Right cardiac atrium (tissue), 5 donors: ENCODE measurements around the gene COX19. TPM values are rescaled to one million over a fixed set of nuclear protein-coding genes. Genes with fewer than 3 reads are reported as not detected.

Experiments
- ATAC-seq, 2 donors: fragments of 200-7000 bp; cut with Tn5 transposase; one replicate each; pipeline versions ENCODE4 v1.8.0 to v1.9.1; 2020; ENCODE audit warnings: moderate library complexity in 2 of 2, mild to moderate bottlenecking in 1 of 2
- DNase-seq, 3 donors: peaks; one replicate each; pipeline ENCODE4 v3.0.0-alpha.2; 2020
- H3K27ac ChIP-seq: one replicate; pipeline ENCODE4 v1.5.1; 2013; ENCODE audit warnings: mild to moderate bottlenecking, low read length, control low read depth, moderate library complexity
- H3K27me3 ChIP-seq: one replicate; pipeline ENCODE4 v1.6.1; 2013; ENCODE audit not compliant: control insufficient read depth, insufficient read depth
- H3K4me1 ChIP-seq: one replicate; pipeline ENCODE4 v1.6.1; 2013; ENCODE audit warnings: low read length; ENCODE audit not compliant: control insufficient read depth, insufficient read depth
- H3K4me3 ChIP-seq: one replicate; pipeline ENCODE4 v1.5.1; 2013; ENCODE audit warnings: low read length, control low read depth
- H3K9me3 ChIP-seq: one replicate; pipeline ENCODE4 v1.6.1; 2013; ENCODE audit warnings: low read length; ENCODE audit not compliant: control insufficient read depth
- WGBS: extraction: QIAGEN DNeasy Blood & Tissue Kit; methylation state at CpG from one replicate; pipeline ENCODE4 v1.1.7; 2013; 5-methylcytosine and 5-hydroxymethylcytosine counted together
- intact Hi-C, 4 donors: fragments of 100-400 bp; cut with DNase I; formaldehyde crosslinking; loops; one replicate each; pipeline versions ENCODE4 v1.11.0 to v1.14.0; 2022 to 2023
- polyA plus RNA-seq: library from polyadenylated mRNA; stranded (reverse); fragments of 200-250 nt; gene quantifications from one replicate; pipeline ENCODE4 v1.2.3, GENCODE V29; 2013
- total RNA-seq, 4 donors: library from RNA; stranded (reverse); fragmentation: NEBNext Ultra II Directional; extraction: Animal tissue kit (Norgen Biotek cat#: 25700); gene quantifications; one replicate each; pipeline ENCODE4 v1.2.1, GENCODE V29; 2021
- donor health status: healthy with polysubstance abuse.
- donor health status: DM: no; HTN: yes; CAD: no.
- donor health status: DM: no; HTN: no; CAD: no.
- donor health status: DM: no; HTN: yes; CAD: no; lungs with severe emphysema.
- donor health status: DM: yes; HTN: yes; CAD: no.

COX19 gene
- total and polyA plus RNA-seq, 5 donors: 5.8 to 8.8 (median 7.7) TPM

DNA sequence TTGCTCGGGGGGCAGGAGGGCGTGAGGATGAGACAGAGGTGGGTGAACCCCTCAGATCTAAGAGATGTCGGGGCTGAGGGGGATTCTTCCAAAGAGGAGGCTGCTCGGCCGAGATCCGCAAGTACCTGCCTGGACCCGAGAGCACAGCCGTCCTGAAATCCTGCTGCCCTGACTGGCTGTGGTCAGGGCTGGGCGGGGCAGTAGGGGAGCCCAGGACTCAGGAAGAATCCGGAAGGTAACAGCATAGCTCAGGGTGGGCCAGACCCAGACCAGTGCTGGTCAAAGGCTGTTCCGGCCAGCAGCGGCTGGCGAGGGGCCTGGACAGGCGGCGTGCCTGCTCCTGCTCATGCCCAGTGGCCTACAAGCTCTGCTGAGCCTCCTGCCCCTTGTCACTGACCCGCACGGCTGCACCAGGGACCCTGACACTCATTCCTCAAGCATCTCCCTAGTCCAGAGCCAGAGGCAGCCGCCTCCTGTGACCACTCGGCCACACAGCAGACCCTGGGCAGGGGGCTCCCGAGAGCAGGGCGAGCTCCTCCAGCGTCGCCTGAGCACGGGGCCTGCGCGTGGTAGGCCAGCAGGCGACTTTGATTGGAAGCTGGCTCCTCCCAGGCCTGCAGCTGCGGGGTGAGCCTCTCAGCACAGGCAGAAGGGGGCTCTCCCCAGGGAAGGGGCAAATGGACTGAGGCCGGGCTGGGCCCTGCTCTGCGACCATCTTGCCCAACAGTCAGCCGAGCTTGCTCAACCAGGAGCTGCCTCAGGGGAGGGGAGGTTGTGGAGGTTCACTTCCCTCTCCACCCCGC, 17.7 kb downstream of the COX19 start:
- Histone ChIP-seq H3K27ac (no peak overlapping the region), H3K27me3 (no peaks in the 10 kb centered on the region), H3K4me3 (no peak overlapping the region), H3K9me3 (no peaks in the 10 kb centered on the region), H3K4me1 (no peaks in the 10 kb centered on the region)
- intact Hi-C loops: no loop called here
- peak; percentile 53 to 85 (median 76) for DNase-seq
- ATAC-seq: peak; percentile 23 to 25
- 64% methylated on average over 32 of the region's 32 CpGs for WGBS

DNA sequence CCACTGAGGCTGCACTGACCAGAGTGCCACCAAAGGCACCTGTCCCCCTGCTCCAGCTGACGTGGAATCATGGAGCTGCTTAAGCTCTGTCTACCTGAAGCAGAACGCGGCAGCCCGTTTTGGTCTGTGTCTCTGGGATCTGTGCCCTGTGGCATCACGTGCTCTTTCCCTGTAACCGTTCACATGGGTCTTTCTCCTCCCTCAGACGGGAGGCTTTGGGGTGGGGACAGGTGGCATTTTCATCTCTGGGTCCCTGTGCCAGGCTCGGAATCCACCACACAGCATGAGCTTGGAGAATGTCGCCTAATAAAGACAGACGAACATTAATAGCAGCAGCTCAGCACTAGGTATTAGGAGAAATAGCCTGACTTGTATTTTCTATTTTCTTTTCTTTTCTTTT, 19.3 kb downstream of the COX19 start:
- DNase-seq (peak; percentile 7 to 20 (median 12)), ATAC-seq (no peak)
- 84% methylated on average over 10 of the region's 10 CpGs for WGBS
- Histone ChIP-seq H3K9me3 (no peaks in the 10 kb centered on the region), H3K27me3 (no peaks in the 10 kb centered on the region), H3K4me1 (no peaks in the 10 kb centered on the region), H3K4me3 (no peak overlapping the region), H3K27ac (no peak overlapping the region)
- intact Hi-C loops: no loop called here

GRCh38 chr7:954330-955238, 20.8 kb downstream of the COX19 start, which contains the start of gene ADAP1:
Gene ADAP1, minus strand, starts transcription at chr7:954680. Its CDS starts 203 bp downstream, at chr7:954477.
- ATAC-seq (peak; percentile 16 to 21), DNase-seq (peak; percentile 41 to 83 (median 81))
- no peaks in the 10 kb centered on the region for H3K27me3 ChIP-seq
- no peak within 1 kb of the TSS for H3K27ac ChIP-seq
- intact Hi-C loops: no loop called here
- H3K4me1 ChIP-seq: no peaks in the 10 kb centered on the region
- 8% methylated on average over 115 of the region's 115 CpGs for WGBS
- peak within 1 kb of the TSS; percentile 80 for H3K4me3 ChIP-seq
- no peaks in the 10 kb centered on the region for H3K9me3 ChIP-seq

DNA sequence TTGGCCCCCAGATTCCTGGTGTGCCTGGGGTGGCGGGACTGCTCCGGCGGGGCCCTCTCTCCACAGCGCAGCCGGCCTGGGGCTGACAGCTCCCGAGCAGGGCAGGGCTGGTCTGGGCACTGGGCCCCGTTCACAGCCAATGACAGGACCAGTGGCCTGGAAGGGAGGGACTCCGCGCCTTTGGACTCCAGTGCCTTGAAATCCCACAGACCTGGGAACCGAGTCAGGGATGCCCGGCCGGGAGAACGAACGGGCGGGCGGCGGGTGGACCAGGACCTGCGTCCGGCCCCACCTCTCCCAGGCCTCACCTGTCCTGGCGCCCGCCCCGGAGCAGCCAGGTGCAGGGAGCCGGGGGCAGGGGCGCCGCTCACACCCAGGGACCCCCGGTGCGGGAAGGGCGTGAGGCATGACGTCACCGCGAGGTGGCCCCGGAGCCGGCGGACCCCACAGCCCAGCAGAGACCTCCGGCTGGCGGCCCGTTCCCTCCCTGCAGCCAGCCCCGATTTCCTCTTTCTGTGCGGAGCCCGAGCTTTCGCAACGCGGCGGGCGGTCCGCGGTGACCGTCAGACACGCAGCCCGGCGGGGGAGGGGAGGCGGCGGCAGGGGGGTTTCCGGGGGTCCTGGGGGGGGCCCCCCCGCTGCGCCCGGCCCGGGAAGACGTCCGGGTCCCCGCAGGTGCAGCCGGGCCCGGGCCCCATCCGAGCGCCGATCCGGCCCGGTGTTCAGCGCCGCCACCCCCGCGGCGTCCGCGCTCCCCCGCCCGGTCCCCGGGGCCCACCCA, 21.6 kb downstream of the COX19 start:
- DNase-seq: peak; percentile 67 to 86 (median 81)
- peak; percentile 71 to 75 for ATAC-seq
- intact Hi-C loops: no loop called here
- no peaks in the 10 kb centered on the region for H3K4me1 ChIP-seq
- H3K27me3 ChIP-seq: no peaks in the 10 kb centered on the region
- H3K9me3 ChIP-seq: no peaks in the 10 kb centered on the region
- 2% methylated on average over 74 of the region's 78 CpGs for WGBS
- H3K4me3 ChIP-seq: peak overlapping the region; percentile 80
- no peak overlapping the region for H3K27ac ChIP-seq

DNA sequence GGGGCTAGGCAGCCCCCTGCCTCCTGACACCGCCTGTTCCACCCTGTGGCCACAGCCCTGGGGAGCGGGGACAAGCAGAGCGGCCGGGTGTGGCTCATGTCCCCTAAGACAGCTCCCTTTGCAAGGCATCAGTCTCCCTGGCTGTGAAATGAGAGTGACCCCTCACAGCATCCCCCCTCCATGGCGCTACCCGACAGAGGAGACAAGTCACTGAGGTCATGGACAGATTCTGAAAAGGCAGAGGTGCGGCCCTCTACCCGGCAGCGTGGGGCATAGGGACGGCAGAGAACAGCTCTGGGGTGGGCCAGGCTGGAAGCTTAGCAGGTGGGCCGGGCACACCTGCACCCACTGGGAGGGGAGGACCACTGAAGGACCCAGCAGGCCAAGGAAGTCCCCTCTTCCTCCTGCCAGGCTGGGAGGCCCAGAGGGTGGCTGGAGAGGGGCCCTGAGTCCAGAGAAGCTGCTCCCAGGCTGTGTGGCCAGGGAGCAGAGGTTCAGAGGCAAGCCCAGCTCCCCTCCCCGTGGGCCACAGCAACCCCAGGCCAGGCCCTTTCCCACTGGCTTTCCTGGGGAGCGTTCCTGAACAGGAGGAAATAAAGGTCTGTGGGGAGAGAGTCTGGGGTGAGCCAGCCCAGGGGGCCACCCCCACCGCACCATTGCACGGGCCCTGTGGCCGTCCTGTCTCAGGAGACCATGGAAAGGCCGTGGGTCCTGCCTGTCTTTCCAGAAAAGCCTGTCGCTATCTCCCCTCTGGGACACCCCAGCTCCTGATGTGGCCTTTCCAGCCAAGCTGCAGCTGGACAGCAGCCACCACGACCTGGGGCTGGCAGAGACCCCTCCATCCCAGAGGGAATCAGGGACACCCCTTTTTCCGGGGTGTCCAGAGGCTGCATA, 22.6 kb downstream of the COX19 start:
- Histone ChIP-seq H3K4me3 (no peak overlapping the region), H3K27me3 (no peaks in the 10 kb centered on the region), H3K4me1 (no peaks in the 10 kb centered on the region), H3K27ac (no peak overlapping the region), H3K9me3 (no peaks in the 10 kb centered on the region)
- WGBS: 68% methylated on average over 20 of the region's 20 CpGs
- intact Hi-C loops: no loop called here
- DNase-seq (peak in 2 of 3 donors; percentile 45 to 60), ATAC-seq (no peak)

- ATAC-seq (no peak), DNase-seq (peak in 2 of 3 donors; percentile 39 to 57)
- Histone ChIP-seq H3K4me3 (no peak overlapping the region), H3K27me3 (no peaks in the 10 kb centered on the region), H3K27ac (no peak overlapping the region), H3K9me3 (no peaks in the 10 kb centered on the region), H3K4me1 (no peaks in the 10 kb centered on the region)
- intact Hi-C loops: no loop called here
- WGBS: 94% methylated on average over 21 of the region's 21 CpGs
Measured at GRCh38 chr7:951881-952547, 23.3 kb downstream of the COX19 start.

GRCh38 chr7:949021-949934, 26.1 kb downstream of the COX19 start:
- Histone ChIP-seq H3K9me3 (no peaks in the 10 kb centered on the region), H3K27ac (no peak overlapping the region), H3K4me3 (no peak overlapping the region), H3K4me1 (no peaks in the 10 kb centered on the region), H3K27me3 (no peaks in the 10 kb centered on the region)
- WGBS: 90% methylated on average over 27 of the region's 28 CpGs
- intact Hi-C loops: no loop called here
- no peak for ATAC-seq
- DNase-seq: peak in 2 of 3 donors; percentile 20 to 34

GRCh38 chr7:947391-948210, 27.7 kb downstream of the COX19 start:
- Histone ChIP-seq H3K27me3 (no peaks in the 10 kb centered on the region), H3K27ac (no peak overlapping the region), H3K4me1 (no peaks in the 10 kb centered on the region), H3K9me3 (no peaks in the 10 kb centered on the region), H3K4me3 (no peak overlapping the region)
- ATAC-seq (no peak), DNase-seq (peak; percentile 7 to 46 (median 41))
- WGBS: 91% methylated on average over 37 of the region's 37 CpGs
- intact Hi-C loops: no loop called here
